ENCODE data around the gene GP2. TPM values are rescaled to one million over a fixed set of nuclear protein-coding genes. Genes with fewer than 3 reads are reported as not detected.

The GP2 gene
- polyA plus RNA-seq, 3 donors: not detected

GRCh38 chr16:20329392-20330138 is 2.3 kb upstream of the GP2 start:
- Mint-ChIP-seq H3K27ac (no peak overlapping the region), H3K4me1 (no peaks in the 10 kb centered on the region), H3K9me3 (peaks cover 0 to 5% (median 0%) of the 10 kb centered on the region in 7 donors), H3K27me3 (ENCODE audit: low read depth in 3 of 3) (peaks cover 0 to 6% (median 3%) of the 10 kb centered on the region in 3 donors), H3K4me3 (no peak overlapping the region), H3K36me3 (no peaks in the 10 kb centered on the region)
- no peaks in the 10 kb centered on the region for H3K27me3 ChIP-seq (ENCODE audit: control insufficient read depth in 2 of 2, insufficient read depth in 2 of 2, low read length in 2 of 2)
- no peaks in the 10 kb centered on the region for H3K4me1 ChIP-seq (ENCODE audit: control insufficient read depth in 1 of 2, insufficient read depth in 2 of 2, low read length in 2 of 2)
- H4K20me1 ChIP-seq (ENCODE audit: insufficient read depth, low read length): no peaks in the 10 kb centered on the region
- intact Hi-C loops (cut with micrococcal nuclease): no loop called here
- H2AFZ ChIP-seq (ENCODE audit: insufficient read depth, low read depth, low read length, poor library complexity, severe bottlenecking): no peak overlapping the region
- TF ChIP-seq, protein P1, sequence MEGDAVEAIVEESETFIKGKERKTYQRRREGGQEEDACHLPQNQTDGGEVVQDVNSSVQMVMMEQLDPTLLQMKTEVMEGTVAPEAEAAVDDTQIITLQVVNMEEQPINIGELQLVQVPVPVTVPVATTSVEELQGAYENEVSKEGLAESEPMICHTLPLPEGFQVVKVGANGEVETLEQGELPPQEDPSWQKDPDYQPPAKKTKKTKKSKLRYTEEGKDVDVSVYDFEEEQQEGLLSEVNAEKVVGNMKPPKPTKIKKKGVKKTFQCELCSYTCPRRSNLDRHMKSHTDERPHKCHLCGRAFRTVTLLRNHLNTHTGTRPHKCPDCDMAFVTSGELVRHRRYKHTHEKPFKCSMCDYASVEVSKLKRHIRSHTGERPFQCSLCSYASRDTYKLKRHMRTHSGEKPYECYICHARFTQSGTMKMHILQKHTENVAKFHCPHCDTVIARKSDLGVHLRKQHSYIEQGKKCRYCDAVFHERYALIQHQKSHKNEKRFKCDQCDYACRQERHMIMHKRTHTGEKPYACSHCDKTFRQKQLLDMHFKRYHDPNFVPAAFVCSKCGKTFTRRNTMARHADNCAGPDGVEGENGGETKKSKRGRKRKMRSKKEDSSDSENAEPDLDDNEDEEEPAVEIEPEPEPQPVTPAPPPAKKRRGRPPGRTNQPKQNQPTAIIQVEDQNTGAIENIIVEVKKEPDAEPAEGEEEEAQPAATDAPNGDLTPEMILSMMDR (IDR thresholded peaks at IDR 0.05): no peak
- no peaks in the 10 kb centered on the region for H3K9me3 ChIP-seq (replicated peaks in 1 of 2; ENCODE audit: control insufficient read depth in 1 of 2, insufficient read depth in 1 of 2, low read length in 2 of 2)
- H3K36me3 ChIP-seq (replicated peaks in 1 of 2; ENCODE audit: control insufficient read depth in 1 of 2, insufficient read depth in 2 of 2, low read length in 2 of 2): no peaks in the 10 kb centered on the region
- WGBS (ENCODE audit: insufficient coverage): 86% methylated on average over 2 of the region's 5 CpGs
- DNase-seq: no peak
- no peak overlapping the region for H3K4me3 ChIP-seq (replicated peaks in 1 of 3; ENCODE audit: low read depth in 2 of 3, low read length in 3 of 3)
- H3K4me2 ChIP-seq (replicated peaks; ENCODE audit: extremely low read depth, low read length, poor library complexity, severe bottlenecking): no peak overlapping the region
- no peaks in the 10 kb centered on the region for H3K79me2 ChIP-seq (ENCODE audit: insufficient read depth, low read length)
- no peak overlapping the region for H3K27ac ChIP-seq (ENCODE audit: low read depth in 1 of 2, low read length in 2 of 2)
- H3K9ac ChIP-seq (ENCODE audit: insufficient read depth, low read length, poor library complexity, severe bottlenecking): no peak overlapping the region

GRCh38 chr16:20326321-20326720 is 992 bp downstream of the GP2 start:
- H3K27me3 Mint-ChIP-seq (ENCODE audit: low read depth in 3 of 3): peaks cover 3 to 8% (median 3%) of the 10 kb centered on the region in 3 donors
- Histone ChIP-seq H3K4me1 (ENCODE audit: control insufficient read depth in 1 of 2, insufficient read depth in 2 of 2, low read length in 2 of 2) (no peaks in the 10 kb centered on the region), H4K20me1 (ENCODE audit: insufficient read depth, low read length) (no peaks in the 10 kb centered on the region), H3K36me3 (replicated peaks in 1 of 2; ENCODE audit: control insufficient read depth in 1 of 2, insufficient read depth in 2 of 2, low read length in 2 of 2) (no peaks in the 10 kb centered on the region), H3K27ac (ENCODE audit: low read depth in 1 of 2, low read length in 2 of 2) (no peak overlapping the region), H3K4me3 (replicated peaks in 1 of 3; ENCODE audit: low read depth in 2 of 3, low read length in 3 of 3) (no peak overlapping the region), H3K9ac (ENCODE audit: insufficient read depth, low read length, poor library complexity, severe bottlenecking) (no peak overlapping the region), H3K4me2 (replicated peaks; ENCODE audit: extremely low read depth, low read length, poor library complexity, severe bottlenecking) (no peak overlapping the region), H3K79me2 (ENCODE audit: insufficient read depth, low read length) (no peaks in the 10 kb centered on the region), H2AFZ (ENCODE audit: insufficient read depth, low read depth, low read length, poor library complexity, severe bottlenecking) (no peak overlapping the region), H3K9me3 (replicated peaks in 1 of 2; ENCODE audit: control insufficient read depth in 1 of 2, insufficient read depth in 1 of 2, low read length in 2 of 2) (no peaks in the 10 kb centered on the region), H3K27me3 (ENCODE audit: control insufficient read depth in 2 of 2, insufficient read depth in 2 of 2, low read length in 2 of 2) (no peaks in the 10 kb centered on the region)
- H3K27ac Mint-ChIP-seq: no peak overlapping the region
- no peak overlapping the region for H3K4me3 Mint-ChIP-seq
- no peak for DNase-seq
- intact Hi-C loops (cut with micrococcal nuclease): no loop called here
- TF ChIP-seq, protein P1 (IDR thresholded peaks at IDR 0.05): no peak
- WGBS (ENCODE audit: insufficient coverage): 60% methylated on average over 1 of the region's 3 CpGs
- no peaks in the 10 kb centered on the region for H3K4me1 Mint-ChIP-seq
- no peaks in the 10 kb centered on the region for H3K36me3 Mint-ChIP-seq
- peaks cover 0 to 5% (median 0%) of the 10 kb centered on the region in 7 donors for H3K9me3 Mint-ChIP-seq
